Liver (tissue), 3 donors: Measurements from ENCODE around the gene ARHGEF12.

Experiments used
- CTCF ChIP-seq: fragments of 150-350 bp; IDR thresholded peaks from 2 replicates; pipeline ENCODE4 v1.5.1; 2017; ENCODE audit warnings: improper control_type of control experiment, low read depth, low read length; ENCODE audit not compliant: missing input control
- EGR1 ChIP-seq, 2 donors: IDR thresholded peaks; 2 replicates each; pipeline ENCODE4 v1.6.1; 2016 to 2018; ENCODE audit warnings: antibody characterized with exemption in 2 of 2, low read depth in 2 of 2
- FOXA1 ChIP-seq: IDR thresholded peaks from 2 replicates; pipeline ENCODE4 v1.6.1; 2016; ENCODE audit warnings: antibody characterized with exemption
- FOXA2 ChIP-seq: IDR thresholded peaks from 2 replicates; pipeline ENCODE4 v1.6.1; 2016; ENCODE audit warnings: antibody characterized with exemption
- HNF4A ChIP-seq, 2 donors: conservative IDR thresholded peaks; 2 replicates each; pipeline ENCODE4 v1.6.1; 2016; ENCODE audit warnings: antibody characterized with exemption in 2 of 2, mild to moderate bottlenecking in 2 of 2
- JUND ChIP-seq, 2 donors: IDR thresholded peaks; 2 replicates each; pipeline ENCODE4 v1.6.1; 2016; ENCODE audit warnings: antibody characterized with exemption in 2 of 2
- MAX ChIP-seq: IDR thresholded peaks from 2 replicates; pipeline ENCODE4 v1.6.1; 2016; ENCODE audit warnings: antibody characterized with exemption
- SP1 ChIP-seq: IDR thresholded peaks from 2 replicates; pipeline ENCODE4 v1.6.1; 2018; ENCODE audit warnings: antibody characterized with exemption, mild to moderate bottlenecking
- YY1 ChIP-seq: IDR thresholded peaks from 2 replicates; pipeline ENCODE4 v1.6.1; 2016; ENCODE audit warnings: antibody characterized with exemption, mild to moderate bottlenecking
- TF ChIP-seq, protein P1 (sequence below): IDR thresholded peaks from 2 replicates; pipeline ENCODE4 v1.6.1; 2016; ENCODE audit warnings: antibody characterized with exemption, mild to moderate bottlenecking
- TF ChIP-seq, protein P2 (sequence below): IDR thresholded peaks from 2 replicates; pipeline ENCODE4 v1.6.1; 2016; ENCODE audit warnings: antibody characterized with exemption
- donor health status: healthy.
- donor health status: healthy.

GRCh38 chr11:120306519-120307242, 29.5 kb upstream of the ARHGEF12 start:
- TF ChIP-seq CTCF (no peak), FOXA2 (no peak), HNF4A (conservative IDR thresholded peaks at IDR 0.05) (no peak), SP1 (no peak), EGR1 (IDR thresholded peaks at IDR 0.05; ENCODE audit: low read depth in 2 of 2) (no peak), JUND (IDR thresholded peaks at IDR 0.05) (no peak), YY1 (no peak), MAX (no peak), FOXA1 (no peak)
- TF ChIP-seq, protein P1, sequence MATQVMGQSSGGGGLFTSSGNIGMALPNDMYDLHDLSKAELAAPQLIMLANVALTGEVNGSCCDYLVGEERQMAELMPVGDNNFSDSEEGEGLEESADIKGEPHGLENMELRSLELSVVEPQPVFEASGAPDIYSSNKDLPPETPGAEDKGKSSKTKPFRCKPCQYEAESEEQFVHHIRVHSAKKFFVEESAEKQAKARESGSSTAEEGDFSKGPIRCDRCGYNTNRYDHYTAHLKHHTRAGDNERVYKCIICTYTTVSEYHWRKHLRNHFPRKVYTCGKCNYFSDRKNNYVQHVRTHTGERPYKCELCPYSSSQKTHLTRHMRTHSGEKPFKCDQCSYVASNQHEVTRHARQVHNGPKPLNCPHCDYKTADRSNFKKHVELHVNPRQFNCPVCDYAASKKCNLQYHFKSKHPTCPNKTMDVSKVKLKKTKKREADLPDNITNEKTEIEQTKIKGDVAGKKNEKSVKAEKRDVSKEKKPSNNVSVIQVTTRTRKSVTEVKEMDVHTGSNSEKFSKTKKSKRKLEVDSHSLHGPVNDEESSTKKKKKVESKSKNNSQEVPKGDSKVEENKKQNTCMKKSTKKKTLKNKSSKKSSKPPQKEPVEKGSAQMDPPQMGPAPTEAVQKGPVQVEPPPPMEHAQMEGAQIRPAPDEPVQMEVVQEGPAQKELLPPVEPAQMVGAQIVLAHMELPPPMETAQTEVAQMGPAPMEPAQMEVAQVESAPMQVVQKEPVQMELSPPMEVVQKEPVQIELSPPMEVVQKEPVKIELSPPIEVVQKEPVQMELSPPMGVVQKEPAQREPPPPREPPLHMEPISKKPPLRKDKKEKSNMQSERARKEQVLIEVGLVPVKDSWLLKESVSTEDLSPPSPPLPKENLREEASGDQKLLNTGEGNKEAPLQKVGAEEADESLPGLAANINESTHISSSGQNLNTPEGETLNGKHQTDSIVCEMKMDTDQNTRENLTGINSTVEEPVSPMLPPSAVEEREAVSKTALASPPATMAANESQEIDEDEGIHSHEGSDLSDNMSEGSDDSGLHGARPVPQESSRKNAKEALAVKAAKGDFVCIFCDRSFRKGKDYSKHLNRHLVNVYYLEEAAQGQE, result no peak
- TF ChIP-seq, protein P2, sequence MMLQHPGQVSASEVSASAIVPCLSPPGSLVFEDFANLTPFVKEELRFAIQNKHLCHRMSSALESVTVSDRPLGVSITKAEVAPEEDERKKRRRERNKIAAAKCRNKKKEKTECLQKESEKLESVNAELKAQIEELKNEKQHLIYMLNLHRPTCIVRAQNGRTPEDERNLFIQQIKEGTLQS, result no peak
